SK-N-SH (cell line): ENCODE results near the gene PMM2.

Source experiments
- EP300 ChIP-seq, 2 experiments: IDR thresholded peaks; 2 replicates each; pipeline versions ENCODE4 v1.4.0 to v1.6.1; 2012; ENCODE audit warnings: borderline replicate concordance in 1 of 2, low read depth in 1 of 2, low read length in 1 of 2
- FOSL2 ChIP-seq: IDR thresholded peaks from 2 replicates; pipeline ENCODE4 v1.4.0; 2012; ENCODE audit warnings: low read depth, mild to moderate bottlenecking, moderate library complexity, borderline replicate concordance
- GABPA ChIP-seq: IDR thresholded peaks from 2 replicates; pipeline ENCODE4 v1.4.0; 2012; ENCODE audit warnings: low read depth, mild to moderate bottlenecking
- MEF2A ChIP-seq: IDR thresholded peaks from 2 replicates; pipeline ENCODE4 v1.4.0; 2012; ENCODE audit warnings: low read depth, borderline replicate concordance
- NRF1 ChIP-seq: IDR thresholded peaks from 2 replicates; pipeline ENCODE4 v1.6.1; 2012; ENCODE audit warnings: low read depth, mild to moderate bottlenecking, low read length
- RXRA ChIP-seq: IDR thresholded peaks from 2 replicates; pipeline ENCODE4 v1.4.0; 2012; ENCODE audit warnings: low read depth, mild to moderate bottlenecking, borderline replicate concordance
- SIN3A ChIP-seq: IDR thresholded peaks from 2 replicates; pipeline ENCODE4 v1.6.1; 2012; ENCODE audit warnings: low read depth, mild to moderate bottlenecking, low read length, moderate library complexity, borderline replicate concordance
- SMC3 ChIP-seq: IDR thresholded peaks from 2 replicates; pipeline ENCODE4 v1.6.1; 2012; ENCODE audit warnings: low read depth, low read length, improper control_type of control experiment
- TF ChIP-seq, protein P1 (sequence below): fragments of 200-600 bp; sonication (generic); IDR thresholded peaks from 2 replicates; pipeline ENCODE4 v1.6.1; 2017; ENCODE audit warnings: antibody characterized with exemption, mild to moderate bottlenecking, moderate library complexity
- TF ChIP-seq, protein P2 (sequence below): IDR thresholded peaks from 2 replicates; pipeline ENCODE4 v1.4.0; 2012; ENCODE audit warnings: low read depth

DNA sequence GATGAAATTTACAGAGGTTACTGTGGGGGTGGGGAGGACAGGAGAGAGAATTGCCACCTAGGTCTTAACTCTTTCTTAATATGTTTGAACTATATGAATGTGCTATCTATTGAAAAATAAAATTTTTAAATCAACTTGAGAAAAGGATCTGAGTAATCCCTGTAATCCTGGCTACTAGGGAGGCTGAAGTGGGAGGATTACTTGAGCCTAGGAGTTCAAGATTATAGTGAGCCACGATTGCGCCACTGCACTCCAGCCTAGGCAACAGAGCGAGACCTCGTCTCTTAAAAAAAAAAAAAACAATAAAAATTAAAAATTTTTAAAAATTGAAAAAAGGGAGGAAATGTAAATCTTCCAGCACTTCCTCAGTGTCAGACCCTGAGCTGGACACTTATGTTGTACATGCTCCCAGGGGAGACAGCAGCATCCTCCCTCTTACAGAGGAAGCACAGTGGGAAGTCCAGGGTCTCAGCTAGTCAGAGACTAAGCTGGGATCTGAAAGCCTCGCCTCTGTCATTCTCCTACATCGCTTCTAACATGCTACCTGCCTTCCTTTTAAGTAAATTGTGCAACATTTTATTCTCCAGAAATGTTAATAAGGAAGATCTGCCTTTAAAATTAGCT is 21.9 kb downstream of the PMM2 start:
- TF ChIP-seq NRF1 = no peak
- TF ChIP-seq EP300 (IDR thresholded peaks at IDR 0.05; ENCODE audit: borderline replicate concordance in 1 of 2, low read depth in 1 of 2, low read length in 1 of 2) = no peak
- TF ChIP-seq, protein P1, sequence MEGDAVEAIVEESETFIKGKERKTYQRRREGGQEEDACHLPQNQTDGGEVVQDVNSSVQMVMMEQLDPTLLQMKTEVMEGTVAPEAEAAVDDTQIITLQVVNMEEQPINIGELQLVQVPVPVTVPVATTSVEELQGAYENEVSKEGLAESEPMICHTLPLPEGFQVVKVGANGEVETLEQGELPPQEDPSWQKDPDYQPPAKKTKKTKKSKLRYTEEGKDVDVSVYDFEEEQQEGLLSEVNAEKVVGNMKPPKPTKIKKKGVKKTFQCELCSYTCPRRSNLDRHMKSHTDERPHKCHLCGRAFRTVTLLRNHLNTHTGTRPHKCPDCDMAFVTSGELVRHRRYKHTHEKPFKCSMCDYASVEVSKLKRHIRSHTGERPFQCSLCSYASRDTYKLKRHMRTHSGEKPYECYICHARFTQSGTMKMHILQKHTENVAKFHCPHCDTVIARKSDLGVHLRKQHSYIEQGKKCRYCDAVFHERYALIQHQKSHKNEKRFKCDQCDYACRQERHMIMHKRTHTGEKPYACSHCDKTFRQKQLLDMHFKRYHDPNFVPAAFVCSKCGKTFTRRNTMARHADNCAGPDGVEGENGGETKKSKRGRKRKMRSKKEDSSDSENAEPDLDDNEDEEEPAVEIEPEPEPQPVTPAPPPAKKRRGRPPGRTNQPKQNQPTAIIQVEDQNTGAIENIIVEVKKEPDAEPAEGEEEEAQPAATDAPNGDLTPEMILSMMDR = no peak
- no peak for TF ChIP-seq GABPA
- TF ChIP-seq FOSL2 = no peak
- TF ChIP-seq, protein P2, sequence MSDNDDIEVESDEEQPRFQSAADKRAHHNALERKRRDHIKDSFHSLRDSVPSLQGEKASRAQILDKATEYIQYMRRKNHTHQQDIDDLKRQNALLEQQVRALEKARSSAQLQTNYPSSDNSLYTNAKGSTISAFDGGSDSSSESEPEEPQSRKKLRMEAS = no peak
- TF ChIP-seq RXRA = no peak
- TF ChIP-seq MEF2A = no peak
- TF ChIP-seq SIN3A = no peak
- no peak for TF ChIP-seq SMC3
